Measurements from ENCODE around the gene TSPEAR. TPM values are rescaled to one million over a fixed set of nuclear protein-coding genes. Genes with fewer than 3 reads are reported as not detected.
"Not testable (repeated sequence)": the region's sequence is repeated elsewhere in the genome, so short reads cannot be mapped to it uniquely, and the experiment has no call there.

Gene TSPEAR
- total RNA-seq, 1 experiment from 2014 or later, result 2.1 TPM

DNA sequence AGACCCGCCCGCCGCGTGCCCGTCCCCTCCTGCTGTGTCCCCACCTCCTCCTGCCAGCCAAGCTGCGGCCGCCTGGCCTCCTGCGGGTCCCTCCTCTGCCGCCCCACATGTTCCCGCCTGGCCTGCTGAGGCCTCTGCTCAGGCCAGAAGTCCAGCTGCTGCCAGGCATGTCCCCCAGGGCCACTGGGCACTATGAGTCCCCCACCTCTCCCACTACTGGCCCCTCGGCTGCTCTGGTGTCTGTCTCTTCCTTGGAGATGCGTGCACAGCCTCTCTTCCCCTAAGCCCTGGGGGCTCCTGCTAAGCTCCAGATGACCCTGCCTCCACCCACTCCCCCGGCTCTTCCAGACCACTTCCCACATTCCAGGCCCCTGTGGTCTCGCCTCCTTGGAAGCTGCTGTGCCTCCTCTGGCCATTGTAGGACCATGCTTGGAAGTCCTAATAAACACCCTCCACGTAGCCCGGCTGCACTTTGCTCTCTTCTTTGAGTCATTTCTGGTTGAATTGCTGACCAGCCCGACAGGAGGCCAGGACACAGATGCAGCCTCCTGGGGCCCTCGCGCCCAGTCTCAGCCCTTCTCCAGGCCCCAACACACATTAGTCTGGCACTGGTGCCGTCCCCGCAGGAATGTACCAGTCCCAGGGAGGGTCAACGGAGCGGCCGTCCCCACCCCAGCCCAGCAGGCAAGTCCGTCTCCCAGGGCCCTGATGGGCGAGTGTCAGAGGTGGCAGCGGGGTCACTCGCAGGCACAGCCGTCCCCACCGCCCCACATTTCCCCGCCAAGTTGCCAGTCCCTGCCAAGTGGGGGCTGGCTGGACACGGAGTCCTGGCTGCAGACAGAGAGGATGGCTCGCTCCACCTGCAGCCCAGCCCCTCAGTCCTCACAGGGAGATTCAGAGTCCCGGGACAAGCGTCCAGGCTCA lies 13.3 kb downstream of the TSPEAR start:
- DNase-seq (ENCODE audit: low spot score) (no peak), ATAC-seq (peak; percentile 66)
- peaks cover 76% of the 10 kb centered on the region for H3K4me1 Mint-ChIP-seq
- CTCF ChIA-PET, result interaction anchor here (0.6 to 2.2 kb wide), 5 partner anchors 8 to 441 kb away, joined by 3 to 11 read pairs (median 3); partner anchors contain the start of gene TSPEAR
- no peak overlapping the region for H3K4me3 Mint-ChIP-seq
- H3K27ac Mint-ChIP-seq, result peak overlapping the region; percentile 27; the same call in 1 of the 2 replicates
- H3K27me3 Mint-ChIP-seq (ENCODE audit: low read depth), result peaks cover 4% of the 10 kb centered on the region
- peaks cover 12% of the 10 kb centered on the region for H3K9me3 Mint-ChIP-seq
- H3K36me3 Mint-ChIP-seq, result peaks cover 12% of the 10 kb centered on the region
- TF ChIP-seq, protein P1, sequence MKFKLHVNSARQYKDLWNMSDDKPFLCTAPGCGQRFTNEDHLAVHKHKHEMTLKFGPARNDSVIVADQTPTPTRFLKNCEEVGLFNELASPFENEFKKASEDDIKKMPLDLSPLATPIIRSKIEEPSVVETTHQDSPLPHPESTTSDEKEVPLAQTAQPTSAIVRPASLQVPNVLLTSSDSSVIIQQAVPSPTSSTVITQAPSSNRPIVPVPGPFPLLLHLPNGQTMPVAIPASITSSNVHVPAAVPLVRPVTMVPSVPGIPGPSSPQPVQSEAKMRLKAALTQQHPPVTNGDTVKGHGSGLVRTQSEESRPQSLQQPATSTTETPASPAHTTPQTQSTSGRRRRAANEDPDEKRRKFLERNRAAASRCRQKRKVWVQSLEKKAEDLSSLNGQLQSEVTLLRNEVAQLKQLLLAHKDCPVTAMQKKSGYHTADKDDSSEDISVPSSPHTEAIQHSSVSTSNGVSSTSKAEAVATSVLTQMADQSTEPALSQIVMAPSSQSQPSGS (CRISPR knock-in tag; IDR thresholded peaks at IDR 0.05; ENCODE audit: borderline replicate concordance, low read depth), result no peak
- TF ChIP-seq ZNF219 (CRISPR knock-in tag; IDR thresholded peaks at IDR 0.05; ENCODE audit: borderline replicate concordance), result no peak
- TF ChIP-seq ZNF317 (CRISPR knock-in tag; IDR thresholded peaks at IDR 0.05; ENCODE audit: borderline replicate concordance, low read depth), result no peak
- TF ChIP-seq SMAD3 (CRISPR knock-in tag; IDR thresholded peaks at IDR 0.05; ENCODE audit: borderline replicate concordance), result no peak
- no peak for TF ChIP-seq MXD4 (CRISPR knock-in tag; IDR thresholded peaks at IDR 0.05; ENCODE audit: borderline replicate concordance)
- TF ChIP-seq JAZF1 (CRISPR knock-in tag; IDR thresholded peaks at IDR 0.05), result no peak
- no peak for TF ChIP-seq ZNF396 (CRISPR knock-in tag; IDR thresholded peaks at IDR 0.05; ENCODE audit: borderline replicate concordance)
- TF ChIP-seq IRF2 (CRISPR knock-in tag; IDR thresholded peaks at IDR 0.05; ENCODE audit: borderline replicate concordance, low read depth), result no peak
- TF ChIP-seq SOX15 (CRISPR knock-in tag; IDR thresholded peaks at IDR 0.05), result no peak
- no peak for TF ChIP-seq SMAD4 (CRISPR knock-in tag; IDR thresholded peaks at IDR 0.05)
- TF ChIP-seq TEAD1 (CRISPR knock-in tag; IDR thresholded peaks at IDR 0.05), result no peak
- no peak for TF ChIP-seq ZNF416 (CRISPR knock-in tag; IDR thresholded peaks at IDR 0.05)
- TF ChIP-seq NR3C1 (CRISPR knock-in tag; conservative IDR thresholded peaks at IDR 0.05; ENCODE audit: low read depth), result no peak
- TF ChIP-seq SP1 (CRISPR knock-in tag; conservative IDR thresholded peaks at IDR 0.05), result no peak
- TF ChIP-seq ZNF121 (CRISPR knock-in tag; IDR thresholded peaks at IDR 0.05), result no peak
- TF ChIP-seq ZNF671 (CRISPR knock-in tag; IDR thresholded peaks at IDR 0.05), result no peak
- TF ChIP-seq ZBTB21 (CRISPR knock-in tag; IDR thresholded peaks at IDR 0.05; ENCODE audit: borderline replicate concordance), result no peak
- no peak for TF ChIP-seq EMX1 (CRISPR knock-in tag; IDR thresholded peaks at IDR 0.05)
- TF ChIP-seq NFE2L1 (CRISPR knock-in tag; IDR thresholded peaks at IDR 0.05), result no peak
- TF ChIP-seq, protein P2, sequence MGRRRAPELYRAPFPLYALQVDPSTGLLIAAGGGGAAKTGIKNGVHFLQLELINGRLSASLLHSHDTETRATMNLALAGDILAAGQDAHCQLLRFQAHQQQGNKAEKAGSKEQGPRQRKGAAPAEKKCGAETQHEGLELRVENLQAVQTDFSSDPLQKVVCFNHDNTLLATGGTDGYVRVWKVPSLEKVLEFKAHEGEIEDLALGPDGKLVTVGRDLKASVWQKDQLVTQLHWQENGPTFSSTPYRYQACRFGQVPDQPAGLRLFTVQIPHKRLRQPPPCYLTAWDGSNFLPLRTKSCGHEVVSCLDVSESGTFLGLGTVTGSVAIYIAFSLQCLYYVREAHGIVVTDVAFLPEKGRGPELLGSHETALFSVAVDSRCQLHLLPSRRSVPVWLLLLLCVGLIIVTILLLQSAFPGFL (CRISPR knock-in tag; IDR thresholded peaks at IDR 0.05; ENCODE audit: borderline replicate concordance), result no peak
- POLR2A ChIA-PET, result interaction anchor here (1.2 kb wide), 1 partner anchor 96 kb away, joined by 3 read pairs; no protein-coding TSS in a partner anchor

DNA sequence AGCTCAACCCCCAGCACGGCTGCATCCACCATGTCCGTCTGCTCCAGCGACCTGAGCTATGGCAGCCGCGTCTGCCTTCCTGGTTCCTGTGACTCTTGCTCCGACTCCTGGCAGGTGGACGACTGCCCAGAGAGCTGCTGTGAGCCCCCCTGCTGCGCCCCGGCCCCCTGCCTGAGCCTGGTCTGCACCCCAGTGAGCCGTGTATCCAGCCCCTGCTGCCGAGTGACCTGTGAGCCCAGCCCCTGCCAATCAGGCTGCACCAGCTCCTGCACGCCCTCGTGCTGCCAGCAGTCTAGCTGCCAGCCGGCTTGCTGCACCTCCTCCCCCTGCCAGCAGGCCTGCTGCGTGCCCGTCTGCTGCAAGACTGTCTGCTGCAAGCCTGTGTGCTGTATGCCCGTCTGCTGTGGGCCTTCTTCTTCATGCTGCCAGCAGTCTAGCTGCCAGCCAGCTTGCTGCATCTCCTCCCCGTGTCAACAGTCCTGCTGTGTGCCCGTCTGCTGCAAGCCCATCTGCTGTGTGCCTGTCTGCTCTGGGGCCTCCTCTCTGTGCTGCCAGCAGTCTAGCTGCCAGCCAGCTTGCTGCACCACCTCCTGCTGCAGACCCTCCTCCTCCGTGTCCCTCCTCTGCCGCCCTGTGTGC lies 14.1 kb downstream of the TSPEAR start, which contains the start of gene KRTAP10-12:
Gene KRTAP10-12 (plus strand): TSS at position 1 of the 639 bp plus-strand sequence. CDS start 30 bp downstream, at position 31.
- H3K27me3 Mint-ChIP-seq (ENCODE audit: low read depth); ATAC-seq; H3K4me3 Mint-ChIP-seq; DNase-seq (ENCODE audit: low spot score): not testable (repeated sequence)
- H3K27ac Mint-ChIP-seq, result peak within 1 kb of the TSS; percentile 27; the same call in 1 of the 2 replicates
- POLR2A ChIA-PET, result interaction anchor here (1.2 kb wide), 1 partner anchor 96 kb away, joined by 3 read pairs; no protein-coding TSS in a partner anchor
- TF ChIP-seq ZNF121 (CRISPR knock-in tag; IDR thresholded peaks at IDR 0.05), result peak; percentile 59; the same call in 1 of the 2 replicates
- peaks cover 68% of the 10 kb centered on the region for H3K4me1 Mint-ChIP-seq
- H3K36me3 Mint-ChIP-seq, result peaks cover 19% of the 10 kb centered on the region
- CTCF ChIA-PET, result interaction anchor here (0.7 to 2.2 kb wide), 5 partner anchors 9 to 122 kb away, joined by 3 to 11 read pairs (median 3); partner anchors contain the start of gene TSPEAR
- peaks cover 20% of the 10 kb centered on the region for H3K9me3 Mint-ChIP-seq
